MCF 10A (cell line): ENCODE measurements around the gene KLHL8. TPM values are rescaled to one million over a fixed set of nuclear protein-coding genes. Genes with fewer than 3 reads are reported as not detected.

Experiments used
- BruUV-seq: library from RNA; stranded (reverse); fragments of 400-500 nt; replicated peaks from 2 replicates; lab custom pipeline; 2021; lab: Mats Ljungman, UMichigan
- CTCF ChIA-PET: fragments of 300-600 bp; sonication (Branson Sonifier 250); formaldehyde crosslinking; extraction: SDS; loops from one replicate; lab custom pipeline; 2021; ENCODE audit warnings: antibody characterized with exemption, inconsistent platforms; lab: Yijun Ruan, JAX
- POLR2A ChIA-PET: fragments of 300-600, 350-650 bp; sonication (Branson Sonifier 250); formaldehyde crosslinking; extraction: SDS; loops from one replicate; lab custom pipeline; 2020; ENCODE audit warnings: antibody characterized with exemption, inconsistent platforms; lab: Yijun Ruan, JAX
- DNase-seq: peaks from one replicate; pipeline ENCODE4 v3.0.0-alpha.2; 2018; ENCODE audit not compliant: unreplicated experiment
- H3K27ac Mint-ChIP-seq: one replicate; pipeline ENCODE4 v1.8.0; 2022; ENCODE audit warnings: mild to moderate bottlenecking, low read depth, mixed read lengths; ENCODE audit not compliant: unreplicated experiment
- H3K27me3 Mint-ChIP-seq: one replicate; pipeline ENCODE4 v1.8.0; 2022; ENCODE audit warnings: mixed read lengths; ENCODE audit not compliant: insufficient read depth, unreplicated experiment
- H3K36me3 Mint-ChIP-seq: one replicate; pipeline ENCODE4 v1.8.0; 2022; ENCODE audit warnings: mild to moderate bottlenecking, moderate library complexity, mixed read lengths; ENCODE audit not compliant: insufficient read depth, unreplicated experiment
- H3K4me1 Mint-ChIP-seq: one replicate; pipeline ENCODE4 v1.8.0; 2022; ENCODE audit warnings: mixed read lengths; ENCODE audit not compliant: insufficient read depth, unreplicated experiment
- H3K4me3 Mint-ChIP-seq: one replicate; pipeline ENCODE4 v1.8.0; 2022; ENCODE audit warnings: mild to moderate bottlenecking, moderate library complexity, mixed read lengths; ENCODE audit not compliant: unreplicated experiment
- H3K9me3 Mint-ChIP-seq: one replicate; pipeline ENCODE4 v1.8.0; 2022; ENCODE audit warnings: mixed read lengths; ENCODE audit not compliant: unreplicated experiment
- intact Hi-C: fragments of 100-400 bp; cut with micrococcal nuclease; formaldehyde crosslinking; loops from 2 replicates; pipeline ENCODE4 v1.14.1; 2022
- total RNA-seq: library from RNA; stranded (reverse); gene quantifications from 2 replicates; pipeline ENCODE4 v1.2.3, GENCODE V29; 2022
- TF ChIP-seq, protein P1 (sequence below): fragments of 200-600 bp; IDR thresholded peaks from one replicate; pipeline ENCODE4 v1.8.0; 2022; ENCODE audit warnings: antibody characterized with exemption, mild to moderate bottlenecking; ENCODE audit not compliant: unreplicated experiment

The KLHL8 gene
- total RNA-seq, 1 experiment from 2014 or later = 14.9 TPM

DNA sequence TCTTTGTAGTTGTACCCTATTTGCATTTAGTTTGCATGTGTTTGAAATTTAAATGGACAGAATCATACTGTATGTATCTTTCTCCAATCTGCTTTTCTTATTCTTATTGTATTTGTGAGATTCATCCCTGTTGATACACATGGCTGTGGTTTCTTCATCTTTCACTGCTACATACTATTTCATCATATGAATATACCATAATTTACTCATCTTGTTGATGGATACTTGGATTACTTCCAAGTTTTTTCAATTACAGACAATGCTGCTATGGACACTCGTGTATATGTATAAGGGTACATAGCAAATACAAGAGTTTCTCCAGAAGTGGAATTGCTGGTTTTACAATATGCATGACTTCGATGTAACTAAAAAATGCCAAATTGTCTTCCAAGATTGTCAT is 11.8 kb upstream of the KLHL8 start:
- Mint-ChIP-seq H3K27me3 (no peaks in the 10 kb centered on the region), H3K4me1 (peaks cover 6% of the 10 kb centered on the region), H3K9me3 (no peaks in the 10 kb centered on the region), H3K36me3 (no peaks in the 10 kb centered on the region), H3K4me3 (no peak overlapping the region), H3K27ac (no peak overlapping the region)
- ChIA-PET CTCF (interaction anchor here (1.0 kb wide), 1 partner anchor 12 kb away, joined by 4 read pairs; no protein-coding TSS in a partner anchor), POLR2A (no interaction called here)
- no TSS peak for BruUV-seq
- TF ChIP-seq, protein P1, sequence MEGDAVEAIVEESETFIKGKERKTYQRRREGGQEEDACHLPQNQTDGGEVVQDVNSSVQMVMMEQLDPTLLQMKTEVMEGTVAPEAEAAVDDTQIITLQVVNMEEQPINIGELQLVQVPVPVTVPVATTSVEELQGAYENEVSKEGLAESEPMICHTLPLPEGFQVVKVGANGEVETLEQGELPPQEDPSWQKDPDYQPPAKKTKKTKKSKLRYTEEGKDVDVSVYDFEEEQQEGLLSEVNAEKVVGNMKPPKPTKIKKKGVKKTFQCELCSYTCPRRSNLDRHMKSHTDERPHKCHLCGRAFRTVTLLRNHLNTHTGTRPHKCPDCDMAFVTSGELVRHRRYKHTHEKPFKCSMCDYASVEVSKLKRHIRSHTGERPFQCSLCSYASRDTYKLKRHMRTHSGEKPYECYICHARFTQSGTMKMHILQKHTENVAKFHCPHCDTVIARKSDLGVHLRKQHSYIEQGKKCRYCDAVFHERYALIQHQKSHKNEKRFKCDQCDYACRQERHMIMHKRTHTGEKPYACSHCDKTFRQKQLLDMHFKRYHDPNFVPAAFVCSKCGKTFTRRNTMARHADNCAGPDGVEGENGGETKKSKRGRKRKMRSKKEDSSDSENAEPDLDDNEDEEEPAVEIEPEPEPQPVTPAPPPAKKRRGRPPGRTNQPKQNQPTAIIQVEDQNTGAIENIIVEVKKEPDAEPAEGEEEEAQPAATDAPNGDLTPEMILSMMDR = no peak
- DNase-seq = peak; percentile 45
- intact Hi-C loops = loop anchor here (10.0 kb wide), 1 partner anchor 227 kb away; no protein-coding TSS in a partner anchor

DNA sequence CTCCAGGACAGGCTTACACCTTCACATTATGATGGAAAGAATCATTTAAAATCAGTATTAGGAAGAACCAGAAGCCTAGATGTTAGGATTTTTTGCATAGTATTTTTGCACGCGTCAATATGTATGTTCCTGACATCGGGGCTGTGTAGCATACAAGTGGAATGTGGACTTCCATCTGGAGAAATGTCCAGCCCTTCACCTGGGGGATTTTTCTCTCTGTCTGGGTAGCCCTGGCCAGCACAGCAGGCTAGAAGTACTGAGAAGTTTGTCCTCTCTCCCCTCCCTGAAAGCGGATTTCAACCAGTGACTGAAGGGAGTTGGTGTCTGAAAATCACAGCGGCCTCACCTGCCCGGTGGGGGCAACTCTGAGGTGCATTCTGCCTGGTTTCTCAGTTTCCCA is 10.4 kb upstream of the KLHL8 start:
- ChIA-PET POLR2A (no interaction called here), CTCF (interaction anchor here (0.6 to 1.7 kb wide), 2 partner anchors 81 to 83 kb away, joined by 3 to 4 read pairs; no protein-coding TSS in a partner anchor)
- H3K36me3 Mint-ChIP-seq = no peaks in the 10 kb centered on the region
- no TSS peak for BruUV-seq
- DNase-seq = no peak
- no peak overlapping the region for H3K27ac Mint-ChIP-seq
- no peak overlapping the region for H3K4me3 Mint-ChIP-seq
- H3K27me3 Mint-ChIP-seq = no peaks in the 10 kb centered on the region
- H3K9me3 Mint-ChIP-seq = no peaks in the 10 kb centered on the region
- intact Hi-C loops = loop anchor here (10.0 kb wide), 1 partner anchor 226 kb away; no protein-coding TSS in a partner anchor
- TF ChIP-seq, protein P1 = no peak
- peaks cover 6% of the 10 kb centered on the region for H3K4me1 Mint-ChIP-seq

DNA sequence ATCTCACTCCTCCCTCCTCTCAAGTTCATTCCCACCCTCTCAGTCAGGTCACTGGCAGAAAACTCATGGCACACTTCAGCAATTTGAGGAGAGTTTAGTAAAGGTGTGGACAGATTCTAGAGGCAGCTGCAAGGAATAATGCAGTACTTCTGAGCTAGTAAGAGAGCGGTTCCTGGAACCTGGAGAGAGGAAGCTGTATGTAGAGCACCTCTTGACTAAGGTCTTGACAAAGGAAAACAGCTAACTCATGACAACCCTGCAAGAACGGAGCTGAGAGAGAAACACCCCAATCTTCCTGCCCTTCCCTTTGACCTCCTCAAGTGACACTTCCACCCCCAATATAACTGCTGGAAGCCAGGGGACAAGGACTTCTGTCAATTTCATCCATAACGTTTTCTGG is 9.6 kb upstream of the KLHL8 start:
- H3K4me1 Mint-ChIP-seq = peaks cover 6% of the 10 kb centered on the region
- no peaks in the 10 kb centered on the region for H3K36me3 Mint-ChIP-seq
- intact Hi-C loops = loop anchor here (10.0 kb wide), 1 partner anchor 225 kb away; no protein-coding TSS in a partner anchor
- H3K27ac Mint-ChIP-seq = no peak overlapping the region
- ChIA-PET CTCF (interaction anchor here (1.7 kb wide), 1 partner anchor 80 kb away, joined by 4 read pairs; no protein-coding TSS in a partner anchor), POLR2A (no interaction called here)
- no TSS peak for BruUV-seq
- no peaks in the 10 kb centered on the region for H3K27me3 Mint-ChIP-seq
- no peak for DNase-seq
- H3K9me3 Mint-ChIP-seq = no peaks in the 10 kb centered on the region
- no peak overlapping the region for H3K4me3 Mint-ChIP-seq
- TF ChIP-seq, protein P1 = no peak

DNA sequence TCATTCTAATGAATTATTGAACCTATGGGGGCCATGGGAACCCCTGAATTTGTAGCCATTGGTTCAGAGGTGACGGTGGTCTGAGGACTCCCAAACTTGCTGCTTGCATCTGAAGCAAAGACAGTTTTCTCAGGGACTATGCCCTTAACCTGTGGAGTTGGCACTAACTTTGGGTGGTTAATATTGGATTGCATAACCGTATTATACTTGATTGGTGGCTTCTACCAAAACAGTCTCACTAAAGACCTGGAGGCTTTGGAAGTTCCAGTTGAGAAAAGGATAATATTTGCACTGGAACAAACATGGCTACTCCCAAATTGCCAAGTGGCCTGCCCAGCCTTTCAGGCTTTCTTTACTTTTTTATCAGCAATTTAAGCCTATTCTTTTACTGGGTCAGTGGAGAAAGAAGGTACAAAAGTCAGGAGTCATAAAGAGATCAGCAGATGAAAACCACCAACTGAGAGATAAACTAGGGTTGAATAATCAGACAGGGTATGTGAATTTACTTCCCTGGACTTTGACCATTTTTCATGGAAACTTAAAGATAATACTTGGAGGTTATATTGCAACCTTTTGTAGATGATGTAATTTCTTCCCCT is 7.9 kb upstream of the KLHL8 start:
- H3K27me3 Mint-ChIP-seq = no peaks in the 10 kb centered on the region
- H3K4me3 Mint-ChIP-seq = no peak overlapping the region
- no TSS peak for BruUV-seq
- DNase-seq = no peak
- no peaks in the 10 kb centered on the region for H3K36me3 Mint-ChIP-seq
- intact Hi-C loops = no loop called here
- peaks cover 6% of the 10 kb centered on the region for H3K4me1 Mint-ChIP-seq
- no peak overlapping the region for H3K27ac Mint-ChIP-seq
- no peaks in the 10 kb centered on the region for H3K9me3 Mint-ChIP-seq
- CTCF ChIA-PET = interaction anchor here (0.6 to 1.1 kb wide), 4 partner anchors 7 to 331 kb away, joined by 3 read pairs; no protein-coding TSS in a partner anchor
- TF ChIP-seq, protein P1 = no peak
- POLR2A ChIA-PET = no interaction called here
